Tibial nerve (tissue), 4 donors: ENCODE measurements around the gene TUBA3C. TPM values are rescaled to one million over a fixed set of nuclear protein-coding genes. Genes with fewer than 3 reads are reported as not detected.

Source experiments
- DNase-seq, 2 donors: peaks; one replicate each; pipeline ENCODE4 v3.0.0-alpha.2; 2019; ENCODE audit warnings: low spot score in 2 of 2
- H3K27ac ChIP-seq, 4 donors: fragments of 200-600 bp; sonication (generic) in 3 of 4; one replicate each; pipeline ENCODE4 v1.5.1; 2017 to 2019; ENCODE audit warnings: mild to moderate bottlenecking in 1 of 4
- H3K27me3 ChIP-seq, 2 donors: fragments of 200-600 bp; sonication (generic) in 1 of 2; one replicate each; pipeline versions ENCODE4 v1.5.1 to v1.6.0; 2017 to 2019
- H3K36me3 ChIP-seq, 3 donors: fragments of 200-600 bp; sonication (generic); one replicate each; pipeline ENCODE4 v1.5.1; 2018 to 2019
- H3K4me1 ChIP-seq, 4 donors: fragments of 200-600 bp; sonication (generic) in 3 of 4; one replicate each; pipeline ENCODE4 v1.5.1; 2017 to 2019
- H3K4me3 ChIP-seq, 4 donors: fragments of 200-600 bp; sonication (generic) in 3 of 4; one replicate each; pipeline ENCODE4 v1.5.1; 2017 to 2019; ENCODE audit warnings: mild to moderate bottlenecking in 1 of 4, moderate library complexity in 1 of 4
- H3K9me3 ChIP-seq, 4 donors: fragments of 200-600 bp; sonication (generic) in 3 of 4; one replicate each; pipeline ENCODE4 v1.5.1; 2017 to 2019
- EP300 ChIP-seq, 2 donors: sonication (generic); formaldehyde crosslinking; IDR thresholded peaks; one replicate each; pipeline ENCODE4 v1.6.1; 2017; ENCODE audit warnings: antibody characterized with exemption in 2 of 2, mild to moderate bottlenecking in 1 of 2
- POLR2A ChIP-seq, 2 donors: fragments of 450-650 bp; IDR thresholded peaks; one replicate each; pipeline ENCODE4 v1.6.1; 2017; ENCODE audit warnings: antibody characterized with exemption in 2 of 2, mild to moderate bottlenecking in 2 of 2, moderate library complexity in 2 of 2
- WGBS, 2 donors: methylation state at CpG; one replicate each; pipeline ENCODE4 v1.1.5; 2018; 5-methylcytosine and 5-hydroxymethylcytosine counted together
- total RNA-seq, 4 donors: library from RNA; depleted of rRNA; stranded (reverse); fragments of >200 nt; gene quantifications; one replicate each; pipeline ENCODE4 v1.1.0, GENCODE V29; 2016
- TF ChIP-seq, protein P1 (sequence below), 5 experiments: fragments of 200-600 bp in 3 of 5; fragments of 450-650 bp in 2 of 5; sonication (generic) in 3 of 5; IDR thresholded peaks; one replicate each; pipeline ENCODE4 v1.5.1; 2016 to 2019; ENCODE audit warnings: antibody characterized with exemption in 5 of 5, mild to moderate bottlenecking in 3 of 5, moderate library complexity in 2 of 5

TUBA3C gene
- total RNA-seq, 4 donors from 2014 or later, result not detected

DNA sequence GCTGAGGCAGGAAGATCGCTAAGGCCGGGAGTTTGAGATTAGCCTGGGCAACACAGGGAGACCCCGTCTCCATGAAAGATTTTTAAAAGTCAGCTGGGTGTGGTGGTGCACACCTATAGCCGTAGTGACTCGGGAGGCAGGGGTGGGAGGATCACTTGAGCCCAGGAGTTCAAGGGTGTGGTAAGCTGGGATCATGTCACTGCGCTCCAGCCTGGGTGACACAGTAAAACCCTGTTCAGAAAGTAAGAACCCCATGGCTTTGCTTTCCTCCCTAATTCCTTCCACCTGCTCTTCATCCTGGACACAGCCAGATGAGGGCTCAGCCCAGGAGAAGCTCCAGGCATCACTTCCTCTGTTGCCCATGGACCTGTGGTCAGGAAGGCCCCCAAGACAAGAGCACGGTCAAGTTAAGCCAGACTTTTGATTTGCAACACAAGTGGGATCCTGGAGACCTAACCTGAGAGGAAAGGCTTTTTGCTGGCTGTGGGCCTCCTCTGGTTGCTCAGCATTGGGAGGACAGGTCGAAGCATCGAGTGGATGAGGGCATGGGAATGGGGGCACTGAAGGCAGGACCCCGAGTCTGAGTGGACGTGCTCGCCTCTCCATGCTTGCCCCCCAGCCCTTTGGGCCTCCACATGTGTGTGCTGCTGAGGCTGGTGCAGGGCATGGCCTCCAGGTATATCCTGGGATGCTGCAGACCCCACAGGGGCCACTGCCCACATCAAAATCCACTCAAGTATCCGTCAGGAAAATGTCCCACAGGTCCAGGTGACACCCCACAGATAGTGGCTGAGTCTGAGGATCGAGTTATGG lies 25.4 kb downstream of the TUBA3C start:
- peaks cover 0 to 8% (median 0%) of the 10 kb centered on the region in 4 donors for H3K9me3 ChIP-seq
- TF ChIP-seq EP300 (IDR thresholded peaks at IDR 0.05), result no peak
- H3K4me1 ChIP-seq, result no peaks in the 10 kb centered on the region
- no peaks in the 10 kb centered on the region for H3K36me3 ChIP-seq
- H3K4me3 ChIP-seq, result no peak overlapping the region
- no peak overlapping the region for H3K27ac ChIP-seq
- no peaks in the 10 kb centered on the region for H3K27me3 ChIP-seq
- no peak for DNase-seq
- WGBS, 2 donors, result 74 to 75% methylated on average over 13 to 14 of the region's 14 CpGs

DNA sequence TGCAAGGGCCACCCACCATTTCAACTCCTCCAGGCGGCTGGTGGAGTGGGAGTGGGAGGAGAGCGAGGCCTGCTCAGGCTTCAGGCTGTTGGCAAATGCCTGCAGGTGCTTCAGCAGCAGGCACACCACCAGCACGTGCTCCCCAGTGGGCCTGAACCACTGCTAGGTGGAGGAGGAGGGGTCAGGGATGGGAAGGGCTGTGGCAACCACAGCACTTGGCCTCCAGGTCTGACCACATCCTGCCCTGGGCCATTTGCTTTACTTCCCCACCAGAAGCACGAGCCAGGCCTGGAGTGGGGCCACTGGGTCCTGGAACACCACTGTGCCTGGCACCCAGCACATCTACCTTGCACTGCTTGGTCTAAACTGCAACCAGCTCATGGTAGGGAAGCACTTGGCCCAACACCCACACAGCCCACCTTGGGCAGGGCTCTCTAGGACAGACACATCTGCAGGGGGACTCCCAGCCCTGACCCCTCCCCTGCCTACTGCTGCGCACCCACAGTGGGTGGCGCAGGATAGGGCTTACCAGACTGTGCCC lies 26.2 kb downstream of the TUBA3C start:
- Histone ChIP-seq H3K27me3 (no peaks in the 10 kb centered on the region), H3K27ac (no peak overlapping the region), H3K4me1 (no peaks in the 10 kb centered on the region), H3K4me3 (no peak overlapping the region), H3K9me3 (peaks cover 0 to 5% (median 0%) of the 10 kb centered on the region in 4 donors), H3K36me3 (no peaks in the 10 kb centered on the region)
- no peak for DNase-seq
- TF ChIP-seq EP300 (IDR thresholded peaks at IDR 0.05), result no peak
- TF ChIP-seq POLR2A (IDR thresholded peaks at IDR 0.05), result no peak
- TF ChIP-seq, protein P1, sequence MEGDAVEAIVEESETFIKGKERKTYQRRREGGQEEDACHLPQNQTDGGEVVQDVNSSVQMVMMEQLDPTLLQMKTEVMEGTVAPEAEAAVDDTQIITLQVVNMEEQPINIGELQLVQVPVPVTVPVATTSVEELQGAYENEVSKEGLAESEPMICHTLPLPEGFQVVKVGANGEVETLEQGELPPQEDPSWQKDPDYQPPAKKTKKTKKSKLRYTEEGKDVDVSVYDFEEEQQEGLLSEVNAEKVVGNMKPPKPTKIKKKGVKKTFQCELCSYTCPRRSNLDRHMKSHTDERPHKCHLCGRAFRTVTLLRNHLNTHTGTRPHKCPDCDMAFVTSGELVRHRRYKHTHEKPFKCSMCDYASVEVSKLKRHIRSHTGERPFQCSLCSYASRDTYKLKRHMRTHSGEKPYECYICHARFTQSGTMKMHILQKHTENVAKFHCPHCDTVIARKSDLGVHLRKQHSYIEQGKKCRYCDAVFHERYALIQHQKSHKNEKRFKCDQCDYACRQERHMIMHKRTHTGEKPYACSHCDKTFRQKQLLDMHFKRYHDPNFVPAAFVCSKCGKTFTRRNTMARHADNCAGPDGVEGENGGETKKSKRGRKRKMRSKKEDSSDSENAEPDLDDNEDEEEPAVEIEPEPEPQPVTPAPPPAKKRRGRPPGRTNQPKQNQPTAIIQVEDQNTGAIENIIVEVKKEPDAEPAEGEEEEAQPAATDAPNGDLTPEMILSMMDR (IDR thresholded peaks at IDR 0.05), result no peak
- 40 to 54% methylated on average over 1 to 3 of the region's 6 CpGs for WGBS, 2 donors

DNA sequence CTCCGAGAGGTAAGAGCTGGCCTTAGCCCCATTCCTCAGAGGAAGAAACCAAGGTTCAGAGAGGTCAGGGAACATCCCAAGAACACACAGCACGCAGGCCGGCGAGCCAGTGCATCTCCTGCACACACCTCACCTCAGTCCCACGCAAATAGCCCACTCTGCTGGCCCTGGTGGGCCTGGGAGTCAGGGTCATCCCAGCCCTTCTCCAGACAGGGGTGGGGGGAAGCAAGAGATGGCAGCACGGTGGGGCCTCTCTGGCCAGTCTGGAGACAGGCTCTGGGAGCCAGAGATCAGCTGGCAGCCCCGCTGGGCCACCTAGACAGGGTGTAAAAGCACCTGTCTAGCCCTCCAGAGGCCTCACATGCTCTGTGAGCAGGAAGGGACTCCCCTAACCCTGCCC lies 26.8 kb downstream of the TUBA3C start:
- H3K4me3 ChIP-seq, result no peak overlapping the region
- TF ChIP-seq POLR2A (IDR thresholded peaks at IDR 0.05) (no peak), EP300 (IDR thresholded peaks at IDR 0.05) (no peak)
- TF ChIP-seq, protein P1 (IDR thresholded peaks at IDR 0.05), result no peak
- H3K27ac ChIP-seq, result no peak overlapping the region
- DNase-seq, result no peak
- WGBS, 2 donors, result 72 to 77% methylated on average over 6 to 7 of the region's 7 CpGs
- H3K9me3 ChIP-seq, result peaks cover 0 to 10% (median 0%) of the 10 kb centered on the region in 4 donors
- no peaks in the 10 kb centered on the region for H3K4me1 ChIP-seq
- H3K36me3 ChIP-seq, result no peaks in the 10 kb centered on the region
- no peaks in the 10 kb centered on the region for H3K27me3 ChIP-seq

DNA sequence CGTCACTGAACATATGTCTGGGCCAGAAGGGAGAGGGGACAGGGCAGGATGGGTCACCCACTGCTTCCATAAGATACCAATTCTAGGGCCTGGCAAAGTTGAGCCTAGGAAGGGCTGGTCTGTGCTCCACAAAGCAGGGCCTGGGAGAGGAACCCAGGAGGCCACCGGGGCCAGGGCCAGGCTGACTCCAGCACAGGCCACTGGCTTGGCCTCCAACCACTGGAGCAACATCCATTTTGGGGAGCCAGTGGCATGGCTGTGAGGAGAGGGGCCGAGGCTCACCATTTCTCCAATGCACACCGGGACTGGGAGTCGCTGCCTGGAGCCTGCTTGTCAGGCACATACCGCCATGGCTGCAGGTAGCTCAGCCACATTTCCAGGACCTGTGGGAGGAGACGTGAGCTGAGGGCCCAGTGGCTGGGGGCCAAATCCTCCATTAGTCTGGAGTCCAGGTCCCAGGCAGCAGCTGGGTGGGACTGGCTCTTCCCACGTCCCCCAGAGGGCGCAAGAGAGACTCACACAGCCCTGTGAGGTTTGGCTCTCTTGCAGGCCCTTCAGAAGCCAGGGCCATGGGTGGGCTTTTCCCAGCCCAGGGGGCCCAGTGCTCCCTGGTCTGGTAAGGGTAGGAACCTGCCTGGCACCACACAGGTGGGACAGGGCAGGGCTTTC lies 27.7 kb downstream of the TUBA3C start:
- H3K4me3 ChIP-seq, result no peak overlapping the region
- no peak overlapping the region for H3K27ac ChIP-seq
- no peak for DNase-seq
- TF ChIP-seq POLR2A (IDR thresholded peaks at IDR 0.05) (no peak), EP300 (IDR thresholded peaks at IDR 0.05) (no peak)
- TF ChIP-seq, protein P1 (IDR thresholded peaks at IDR 0.05), result no peak
- H3K36me3 ChIP-seq, result no peaks in the 10 kb centered on the region
- H3K4me1 ChIP-seq, result no peaks in the 10 kb centered on the region
- peaks cover 0 to 19% (median 0%) of the 10 kb centered on the region in 4 donors for H3K9me3 ChIP-seq
- WGBS, 2 donors, result 69 to 79% methylated on average over 4 to 9 of the region's 9 CpGs
- H3K27me3 ChIP-seq, result no peaks in the 10 kb centered on the region

GRCh38 chr13:19152403-19152802 lies 29.2 kb downstream of the TUBA3C start:
- TF ChIP-seq EP300 (IDR thresholded peaks at IDR 0.05) (no peak), POLR2A (IDR thresholded peaks at IDR 0.05) (no peak)
- TF ChIP-seq, protein P1 (IDR thresholded peaks at IDR 0.05), result no peak
- DNase-seq, result no peak
- Histone ChIP-seq H3K4me1 (no peaks in the 10 kb centered on the region), H3K27ac (no peak overlapping the region), H3K9me3 (peaks cover 0 to 16% (median 0%) of the 10 kb centered on the region in 4 donors), H3K36me3 (no peaks in the 10 kb centered on the region), H3K4me3 (no peak overlapping the region), H3K27me3 (no peaks in the 10 kb centered on the region)
- WGBS, 2 donors, result 52 to 66% methylated on average over 5 of the region's 5 CpGs
